HEK293 (cell line): ENCODE results near the gene CENPV.

Experiments used
- YY1 ChIP-seq: fragments of 450-650 bp; formaldehyde crosslinking; IDR thresholded peaks from 2 replicates; pipeline ENCODE4 v1.5.1; 2018; ENCODE audit warnings: missing biosample characterization, missing genetic modification characterization
- ZEB2 ChIP-seq: fragments of 450-650 bp; formaldehyde crosslinking; IDR thresholded peaks from 2 replicates; pipeline ENCODE4 v1.5.1; 2016; ENCODE audit warnings: missing biosample characterization, missing genetic modification characterization
- ZNF146 ChIP-seq: fragments of 450-650 bp; formaldehyde crosslinking; IDR thresholded peaks from 2 replicates; pipeline ENCODE4 v1.5.1; 2016; ENCODE audit warnings: missing biosample characterization, missing genetic modification characterization
- ZNF292 ChIP-seq: fragments of 450-650 bp; formaldehyde crosslinking; IDR thresholded peaks from 2 replicates; pipeline ENCODE4 v1.5.1; 2016; ENCODE audit warnings: low read depth, missing biosample characterization, missing genetic modification characterization, borderline replicate concordance
- ZNF670 ChIP-seq: fragments of 450-650 bp; formaldehyde crosslinking; IDR thresholded peaks from 2 replicates; pipeline ENCODE4 v1.5.1; 2016; ENCODE audit warnings: missing biosample characterization, missing genetic modification characterization, low read depth
- TF ChIP-seq, protein P1 (sequence below): fragments of 450-650 bp; formaldehyde crosslinking; optimal IDR thresholded peaks from 2 replicates; pipeline ENCODE3; 2016; ENCODE audit warnings: missing biosample characterization, mild to moderate bottlenecking, missing genetic modification characterization
- TF ChIP-seq, protein P2 (sequence below): fragments of 450-650 bp; formaldehyde crosslinking; IDR thresholded peaks from 2 replicates; pipeline ENCODE4 v1.5.1; 2016; ENCODE audit warnings: missing biosample characterization, missing genetic modification characterization

DNA sequence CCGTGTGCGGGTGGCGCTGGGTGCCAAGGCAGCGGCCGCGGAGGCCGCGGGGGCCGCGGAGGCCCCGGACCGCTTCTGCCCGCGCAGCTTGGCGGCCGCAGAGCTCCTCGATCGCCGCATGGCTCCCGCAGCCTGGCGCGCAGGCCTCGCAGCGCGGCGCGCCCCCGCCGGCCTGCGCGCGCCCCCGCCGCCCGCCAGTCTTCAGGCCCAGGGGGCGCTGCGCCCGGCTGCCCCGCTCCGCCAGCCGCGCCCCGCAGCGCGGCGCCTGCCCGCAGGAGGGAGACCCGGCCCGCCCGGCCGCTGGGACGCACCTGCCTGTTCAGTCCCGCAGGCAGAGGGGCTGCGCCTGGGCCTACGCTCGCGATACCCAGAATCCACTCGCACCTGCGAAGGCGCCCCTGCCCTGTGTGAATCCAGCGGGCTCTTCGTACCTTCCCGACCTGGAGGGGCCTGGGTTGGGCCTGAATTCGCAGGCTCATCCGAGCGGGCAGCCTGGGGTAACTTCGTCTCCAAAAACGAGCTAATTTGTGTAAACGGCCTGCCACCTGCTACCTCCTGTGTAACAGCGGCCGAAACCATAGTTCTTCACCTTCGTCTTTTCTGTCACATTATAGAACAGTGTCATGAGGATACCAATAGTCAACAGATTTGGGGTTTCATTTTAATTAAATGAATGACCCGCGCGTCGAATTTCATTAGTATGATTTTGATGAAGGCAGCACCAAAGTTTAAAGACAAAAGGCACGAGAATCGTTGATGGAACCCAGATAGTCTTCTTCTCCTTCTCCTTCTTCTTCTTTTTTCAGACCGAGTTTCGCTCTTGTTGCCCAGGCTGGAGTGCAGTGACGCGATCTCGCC lies at the start of gene CENPV:
- no peak for TF ChIP-seq ZNF292 (tag by site-specific recombination)
- TF ChIP-seq YY1, result no peak
- TF ChIP-seq ZNF146 (tag by site-specific recombination), result no peak
- TF ChIP-seq ZEB2 (tag by site-specific recombination), result peak; percentile 50
- TF ChIP-seq, protein P1, sequence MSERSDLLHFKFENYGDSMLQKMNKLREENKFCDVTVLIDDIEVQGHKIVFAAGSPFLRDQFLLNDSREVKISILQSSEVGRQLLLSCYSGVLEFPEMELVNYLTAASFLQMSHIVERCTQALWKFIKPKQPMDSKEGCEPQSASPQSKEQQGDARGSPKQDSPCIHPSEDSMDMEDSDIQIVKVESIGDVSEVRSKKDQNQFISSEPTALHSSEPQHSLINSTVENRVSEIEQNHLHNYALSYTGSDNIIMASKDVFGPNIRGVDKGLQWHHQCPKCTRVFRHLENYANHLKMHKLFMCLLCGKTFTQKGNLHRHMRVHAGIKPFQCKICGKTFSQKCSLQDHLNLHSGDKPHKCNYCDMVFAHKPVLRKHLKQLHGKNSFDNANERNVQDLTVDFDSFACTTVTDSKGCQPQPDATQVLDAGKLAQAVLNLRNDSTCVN (tag by site-specific recombination), result no peak
- TF ChIP-seq, protein P2, sequence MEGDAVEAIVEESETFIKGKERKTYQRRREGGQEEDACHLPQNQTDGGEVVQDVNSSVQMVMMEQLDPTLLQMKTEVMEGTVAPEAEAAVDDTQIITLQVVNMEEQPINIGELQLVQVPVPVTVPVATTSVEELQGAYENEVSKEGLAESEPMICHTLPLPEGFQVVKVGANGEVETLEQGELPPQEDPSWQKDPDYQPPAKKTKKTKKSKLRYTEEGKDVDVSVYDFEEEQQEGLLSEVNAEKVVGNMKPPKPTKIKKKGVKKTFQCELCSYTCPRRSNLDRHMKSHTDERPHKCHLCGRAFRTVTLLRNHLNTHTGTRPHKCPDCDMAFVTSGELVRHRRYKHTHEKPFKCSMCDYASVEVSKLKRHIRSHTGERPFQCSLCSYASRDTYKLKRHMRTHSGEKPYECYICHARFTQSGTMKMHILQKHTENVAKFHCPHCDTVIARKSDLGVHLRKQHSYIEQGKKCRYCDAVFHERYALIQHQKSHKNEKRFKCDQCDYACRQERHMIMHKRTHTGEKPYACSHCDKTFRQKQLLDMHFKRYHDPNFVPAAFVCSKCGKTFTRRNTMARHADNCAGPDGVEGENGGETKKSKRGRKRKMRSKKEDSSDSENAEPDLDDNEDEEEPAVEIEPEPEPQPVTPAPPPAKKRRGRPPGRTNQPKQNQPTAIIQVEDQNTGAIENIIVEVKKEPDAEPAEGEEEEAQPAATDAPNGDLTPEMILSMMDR (tag by site-specific recombination), result peak; percentile 19; the same call in 1 of the 2 replicates
- TF ChIP-seq ZNF670, result no peak
